HUES6 (cell line): ENCODE results near the gene DERL2.

Experiments used
- H3K27ac ChIP-seq: 2 replicates; pipeline ENCODE4 v1.7.0; 2013; ENCODE audit warnings: low read depth, mild to moderate bottlenecking, low read length, inconsistent platforms
- H3K27me3 ChIP-seq: 2 replicates; pipeline ENCODE4 v1.6.1; 2013; ENCODE audit warnings: low read length; ENCODE audit not compliant: control insufficient read depth, insufficient read depth
- H3K36me3 ChIP-seq: 2 replicates; pipeline ENCODE4 v1.6.1; 2013; ENCODE audit warnings: low read length; ENCODE audit not compliant: control insufficient read depth, insufficient read depth
- H3K4me1 ChIP-seq: 2 replicates; pipeline ENCODE4 v1.6.1; 2013; ENCODE audit warnings: low read length; ENCODE audit not compliant: control insufficient read depth, insufficient read depth
- H3K4me3 ChIP-seq: 2 replicates; pipeline ENCODE4 v1.5.1; 2013; ENCODE audit warnings: low read depth, low read length
- H3K9ac ChIP-seq: one replicate; pipeline ENCODE4 v1.6.1; 2013; ENCODE audit warnings: mild to moderate bottlenecking, low read length
- H3K9me3 ChIP-seq: 2 replicates; pipeline ENCODE4 v1.6.1; 2013; ENCODE audit warnings: low read depth, low read length; ENCODE audit not compliant: control insufficient read depth, insufficient read depth

Gene DERL2

DNA sequence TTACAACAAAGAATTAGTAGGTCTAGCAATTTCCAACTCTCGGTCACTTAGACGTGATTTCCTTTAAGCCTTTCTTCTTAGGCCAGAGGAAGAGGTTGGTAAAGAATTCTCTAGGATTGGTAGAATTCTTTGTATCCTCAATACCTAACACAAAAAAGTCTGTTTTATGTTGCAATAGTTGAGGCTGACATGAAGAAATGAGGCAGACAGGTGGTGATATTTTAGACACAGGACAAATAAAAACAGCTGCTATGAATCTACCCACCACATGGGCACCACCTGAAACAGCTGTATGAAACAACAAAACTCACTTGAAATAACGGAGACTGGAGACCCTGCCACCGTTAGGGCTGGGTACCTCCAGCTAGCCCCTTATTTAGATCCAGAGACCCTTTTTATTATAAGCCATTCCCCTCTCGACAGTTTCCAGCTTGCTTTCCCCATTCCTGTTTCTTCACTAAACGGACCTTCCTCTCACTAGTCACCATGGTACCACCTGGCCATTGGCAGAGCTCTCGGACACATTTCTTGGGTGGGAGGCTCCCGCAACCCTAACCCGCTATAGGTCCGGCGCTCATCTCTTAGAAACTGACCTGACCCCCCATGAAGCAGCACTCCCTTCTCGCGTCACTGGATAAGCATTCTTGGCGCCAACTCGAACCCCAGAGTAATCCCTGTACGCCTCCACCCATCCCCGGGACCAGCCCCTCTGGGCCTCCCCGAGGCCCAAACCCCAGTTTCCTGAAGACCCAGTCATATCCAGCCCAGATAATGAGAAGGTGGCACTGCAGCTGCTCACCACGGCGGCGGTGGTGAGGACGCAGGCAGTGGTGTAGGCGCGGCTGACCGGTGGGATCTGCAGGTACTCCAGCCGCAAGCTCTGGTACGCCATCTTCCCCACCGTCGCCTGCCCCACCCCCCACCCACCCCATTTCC is at the start of gene DERL2:
DERL2 (minus strand) TSS at position 909 of the 936 bp plus-strand sequence; CDS start at position 892, 17 bp downstream.
- H3K9me3 ChIP-seq: no peaks in the 10 kb centered on the region
- H3K4me3 ChIP-seq: peak within 1 kb of the TSS; percentile 100
- no peaks in the 10 kb centered on the region; the same call in 1 of the 2 replicates for H3K4me1 ChIP-seq
- H3K27me3 ChIP-seq: no peaks in the 10 kb centered on the region
- H3K36me3 ChIP-seq: peaks cover 65% of the 10 kb centered on the region
- H3K9ac ChIP-seq: peak within 1 kb of the TSS; percentile 100
- peak within 1 kb of the TSS; percentile 98 for H3K27ac ChIP-seq

DNA sequence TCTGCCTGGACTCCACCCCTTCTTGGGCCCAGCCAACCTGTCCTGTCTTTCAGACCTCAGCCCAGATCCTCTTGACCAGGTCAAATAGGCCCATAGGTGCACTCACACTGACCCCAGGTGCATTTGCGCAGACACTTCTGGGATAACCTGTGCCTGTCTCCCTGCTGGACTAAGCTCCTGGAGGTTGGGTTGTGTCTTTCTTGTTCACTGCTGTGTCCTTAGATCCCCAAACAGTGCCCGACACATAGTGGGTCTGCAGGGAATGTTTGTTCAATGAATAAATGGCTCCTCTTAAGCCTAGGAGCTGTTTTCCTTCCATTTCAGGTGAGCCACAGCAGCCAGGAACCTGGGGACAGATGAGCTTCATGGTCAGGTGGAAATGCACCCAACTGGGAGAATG is 49.5 kb upstream of the DERL2 start:
- no peaks in the 10 kb centered on the region for H3K36me3 ChIP-seq
- H3K9me3 ChIP-seq: no peaks in the 10 kb centered on the region
- H3K27me3 ChIP-seq: no peaks in the 10 kb centered on the region; the same call in 1 of the 2 replicates
- H3K4me1 ChIP-seq: no peaks in the 10 kb centered on the region
- no peak overlapping the region for H3K4me3 ChIP-seq
- no peak overlapping the region for H3K9ac ChIP-seq
- no peak overlapping the region for H3K27ac ChIP-seq

DNA sequence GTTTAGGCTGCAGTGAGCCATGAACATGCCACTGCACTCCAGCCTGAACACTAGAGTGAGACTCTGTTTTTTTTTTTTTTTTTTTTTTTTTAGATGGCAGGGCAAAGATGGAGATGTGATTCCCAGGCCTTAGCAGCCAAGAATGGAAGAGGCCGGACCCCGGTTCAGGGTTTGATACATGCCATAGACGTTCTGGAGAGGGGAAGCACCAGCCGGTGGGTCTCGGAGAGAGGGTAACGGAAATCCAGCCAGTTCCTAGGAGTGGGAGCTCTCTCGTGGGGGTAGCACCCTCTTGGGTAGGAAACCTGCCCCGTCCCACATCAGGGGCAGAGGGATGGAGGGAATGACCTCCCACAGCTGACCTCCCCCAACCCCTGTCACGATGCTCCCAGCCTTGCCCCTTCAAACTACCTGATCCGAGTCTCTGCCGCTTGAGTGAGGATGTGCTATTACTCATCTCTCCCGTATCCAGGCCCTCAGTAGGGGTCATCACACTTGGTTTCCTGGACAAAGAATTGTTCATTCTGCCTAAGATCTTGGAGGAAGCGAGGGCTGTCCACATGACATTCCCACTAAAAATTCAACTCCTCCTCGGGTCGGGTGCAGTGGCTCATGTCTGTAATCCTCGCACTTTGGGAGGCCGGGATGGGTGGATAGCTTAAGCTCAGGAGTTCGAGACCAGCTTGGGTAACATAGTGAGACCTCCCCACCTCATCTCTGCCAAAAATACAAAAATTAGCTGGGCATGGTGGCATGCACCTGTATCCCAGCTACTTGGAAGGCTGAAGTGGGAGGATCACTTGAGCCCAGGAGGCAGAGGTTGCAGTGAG is 47.7 kb upstream of the DERL2 start:
- Histone ChIP-seq H3K4me3 (no peak overlapping the region), H3K36me3 (no peaks in the 10 kb centered on the region), H3K4me1 (no peaks in the 10 kb centered on the region), H3K27me3 (no peaks in the 10 kb centered on the region; the same call in 1 of the 2 replicates), H3K9ac (no peak overlapping the region), H3K9me3 (no peaks in the 10 kb centered on the region), H3K27ac (no peak overlapping the region)

DNA sequence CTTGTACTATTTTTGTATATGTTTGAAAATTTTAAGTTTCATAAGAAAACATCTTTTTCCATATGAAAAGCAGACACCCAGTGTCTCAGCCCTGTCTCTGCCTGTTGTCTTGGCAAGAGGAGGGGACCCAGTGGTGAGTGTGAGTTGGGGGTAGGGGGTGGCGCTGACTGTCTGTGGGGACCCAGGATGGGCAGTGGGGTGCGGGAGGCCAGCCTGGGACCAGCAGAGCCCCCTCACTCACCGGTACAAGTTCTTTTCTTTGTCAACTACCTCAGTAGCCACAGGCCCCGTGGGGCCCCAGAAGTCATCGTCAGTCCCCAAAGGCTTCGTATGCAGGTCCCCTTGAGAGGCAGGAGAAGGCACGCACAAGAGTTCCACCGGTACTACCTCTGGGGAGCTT is 46.6 kb upstream of the DERL2 start:
- Histone ChIP-seq H3K27ac (no peak overlapping the region), H3K9me3 (no peaks in the 10 kb centered on the region), H3K9ac (no peak overlapping the region), H3K4me1 (no peaks in the 10 kb centered on the region), H3K4me3 (no peak overlapping the region), H3K36me3 (no peaks in the 10 kb centered on the region), H3K27me3 (no peaks in the 10 kb centered on the region; the same call in 1 of the 2 replicates)

DNA sequence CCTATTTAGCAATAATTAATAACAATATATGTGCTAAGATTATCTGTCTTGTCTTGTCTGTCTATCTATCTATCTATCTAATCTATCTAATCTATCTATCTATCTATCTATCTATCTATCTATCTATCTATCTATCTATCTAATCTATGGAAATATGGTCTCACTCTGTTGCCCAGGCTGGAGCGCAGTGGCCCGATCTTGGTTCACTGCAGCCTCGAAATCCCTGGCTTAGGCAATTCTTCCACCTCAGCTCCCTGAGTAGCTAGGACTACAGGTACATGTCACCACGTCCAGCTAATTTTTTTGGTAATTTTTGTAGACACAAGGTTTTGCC is 45.1 kb upstream of the DERL2 start:
- Histone ChIP-seq H3K9me3 (no peaks in the 10 kb centered on the region), H3K36me3 (no peaks in the 10 kb centered on the region), H3K27me3 (no peaks in the 10 kb centered on the region; the same call in 1 of the 2 replicates)

DNA sequence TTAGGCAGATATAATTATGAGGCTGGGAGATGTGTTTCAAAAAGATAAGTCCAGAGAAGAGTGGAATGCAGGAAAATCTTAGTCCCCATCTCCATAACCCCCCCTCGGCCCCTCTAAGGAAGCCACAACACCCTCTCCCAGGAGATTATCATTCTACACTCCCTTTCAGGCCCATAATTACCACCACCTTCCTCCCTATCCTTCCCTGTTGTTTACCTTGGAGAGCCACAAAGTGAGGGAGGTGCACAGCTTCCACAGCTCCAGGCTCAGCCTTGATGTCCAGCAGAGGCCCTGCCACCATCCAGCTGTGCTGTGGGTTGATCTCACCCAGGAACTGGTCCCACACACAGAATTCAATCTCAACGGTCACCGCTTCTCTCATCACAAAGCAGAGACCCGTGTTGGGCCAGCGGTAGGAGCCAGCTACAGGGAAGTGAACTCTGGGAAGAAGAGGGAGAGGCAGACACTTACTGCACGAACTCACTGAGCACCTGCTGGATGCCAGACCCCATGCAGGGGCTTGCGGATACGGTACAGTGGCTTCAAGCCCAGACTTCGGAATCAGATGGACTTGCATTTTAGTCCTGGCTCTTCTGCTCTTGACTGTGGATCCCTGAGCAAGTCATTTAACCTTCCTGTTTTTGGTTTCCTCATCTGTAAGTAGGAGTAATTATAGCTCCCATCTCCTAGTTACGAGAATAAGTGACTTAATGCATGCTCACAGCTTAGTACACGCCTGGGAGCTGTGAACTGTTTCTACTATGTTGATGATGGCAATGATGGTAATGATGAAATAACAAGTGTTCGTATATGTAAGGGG is 44.5 kb upstream of the DERL2 start:
- H3K4me1 ChIP-seq: no peaks in the 10 kb centered on the region; the same call in 1 of the 2 replicates

More for the DNA sequence above, 45.1 kb upstream of the DERL2 start:
- Histone ChIP-seq H3K4me1 (no peaks in the 10 kb centered on the region; the same call in 1 of the 2 replicates), H3K9ac (no peak overlapping the region), H3K27ac (no peak overlapping the region), H3K4me3 (no peak overlapping the region)

DNA sequence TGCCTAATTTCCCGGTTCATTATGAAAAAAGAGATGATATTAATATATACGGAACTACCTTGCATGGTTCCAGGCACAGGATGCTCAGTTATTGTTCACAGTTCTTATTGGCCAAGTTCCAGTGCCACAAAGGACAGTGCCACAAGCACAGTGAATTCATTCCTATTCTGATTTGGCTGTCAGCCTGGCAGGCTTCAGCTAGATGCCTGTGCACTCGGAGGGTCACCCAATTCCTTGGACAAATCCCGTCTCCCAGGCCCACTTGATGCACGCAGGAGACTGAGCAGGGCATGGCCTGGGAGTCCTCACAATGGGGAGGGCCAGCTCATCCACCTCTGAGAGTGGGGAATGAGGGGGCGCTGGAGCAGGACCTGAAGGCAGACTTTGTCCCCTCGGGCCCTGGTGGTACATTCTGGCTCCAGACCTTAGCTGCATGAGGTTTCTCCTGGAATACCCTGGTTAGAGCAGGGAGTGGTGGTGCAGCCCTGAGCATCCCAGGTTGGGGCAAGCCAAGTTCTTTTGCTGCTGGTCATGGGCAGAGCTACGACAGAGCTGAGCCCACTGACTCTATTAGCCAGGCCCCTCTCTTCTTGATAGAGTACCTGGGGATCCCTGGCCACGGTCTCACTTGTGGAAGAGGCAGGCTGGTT is 41.7 kb upstream of the DERL2 start:
- Histone ChIP-seq H3K27me3 (no peaks in the 10 kb centered on the region), H3K9ac (no peak overlapping the region), H3K36me3 (no peaks in the 10 kb centered on the region), H3K9me3 (no peaks in the 10 kb centered on the region), H3K4me3 (no peak overlapping the region), H3K4me1 (no peaks in the 10 kb centered on the region; the same call in 1 of the 2 replicates), H3K27ac (no peak overlapping the region)

More for the DNA sequence above, 44.5 kb upstream of the DERL2 start:
- no peak overlapping the region for H3K4me3 ChIP-seq
- H3K36me3 ChIP-seq: no peaks in the 10 kb centered on the region
- no peak overlapping the region for H3K27ac ChIP-seq
- H3K27me3 ChIP-seq: no peaks in the 10 kb centered on the region; the same call in 1 of the 2 replicates
- H3K9me3 ChIP-seq: no peaks in the 10 kb centered on the region
- H3K9ac ChIP-seq: no peak overlapping the region

DNA sequence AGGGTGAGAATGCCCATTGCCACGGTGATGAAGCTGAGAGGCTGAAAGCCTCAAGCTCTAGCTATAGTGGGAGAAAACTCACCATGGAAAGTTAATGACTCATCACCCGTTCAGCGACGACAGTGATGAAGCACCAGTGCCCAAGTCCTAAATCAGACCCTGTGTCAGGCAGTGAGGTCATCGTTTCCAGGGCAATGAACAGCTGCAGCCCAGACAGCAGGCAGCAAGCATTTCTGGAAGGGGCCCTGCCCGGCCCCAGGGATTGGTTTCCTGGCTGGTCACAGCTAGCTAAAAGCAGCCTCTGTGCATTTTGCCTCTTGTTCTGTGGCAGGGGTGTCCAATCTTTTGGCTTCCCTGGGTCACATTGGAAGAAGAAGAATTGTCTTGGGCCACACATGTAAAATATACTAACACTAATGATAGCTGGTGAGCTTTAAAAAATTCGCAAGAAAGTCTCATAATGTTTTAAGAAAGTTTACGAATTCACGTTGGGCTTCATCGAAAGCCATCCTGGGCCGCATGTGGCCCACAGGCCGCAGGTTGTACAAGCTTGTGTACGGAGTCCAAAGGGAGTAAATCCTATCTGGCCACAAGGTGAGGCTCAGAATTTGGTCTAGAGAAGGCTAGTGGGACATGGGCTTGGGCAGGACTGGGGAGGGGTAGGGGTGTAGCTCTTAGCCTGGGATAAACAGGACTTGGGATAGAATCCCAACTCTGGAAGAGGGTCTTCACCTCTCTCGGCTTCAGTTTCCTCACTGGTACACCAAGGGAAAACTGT is 41.0 kb upstream of the DERL2 start:
- Histone ChIP-seq H3K27me3 (no peaks in the 10 kb centered on the region), H3K4me3 (no peak overlapping the region), H3K9me3 (no peaks in the 10 kb centered on the region), H3K27ac (no peak overlapping the region), H3K4me1 (no peaks in the 10 kb centered on the region; the same call in 1 of the 2 replicates), H3K9ac (no peak overlapping the region), H3K36me3 (no peaks in the 10 kb centered on the region)

DNA sequence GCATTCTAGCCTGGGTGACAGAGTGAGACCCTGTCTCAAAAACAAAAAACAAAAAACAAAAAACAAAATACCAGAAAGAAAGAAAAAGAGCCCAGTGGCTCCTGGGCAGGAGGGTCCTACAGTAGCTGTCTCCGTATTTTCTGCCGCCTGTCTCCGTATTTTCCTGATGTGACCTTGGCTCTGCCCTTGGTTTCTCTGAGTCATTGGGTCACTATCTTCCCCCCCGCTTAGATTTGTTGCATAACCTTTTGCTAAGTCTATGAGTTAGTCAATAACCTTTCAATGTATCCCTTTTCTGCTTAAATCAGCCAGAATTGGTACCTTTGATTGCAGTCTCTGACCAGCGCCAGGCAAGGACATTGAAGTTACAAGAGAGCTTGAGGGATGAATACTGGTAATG is 37.3 kb upstream of the DERL2 start:
- Histone ChIP-seq H3K27ac (no peak overlapping the region), H3K36me3 (no peaks in the 10 kb centered on the region), H3K9ac (no peak overlapping the region), H3K27me3 (no peaks in the 10 kb centered on the region), H3K4me1 (no peaks in the 10 kb centered on the region; the same call in 1 of the 2 replicates), H3K4me3 (no peak overlapping the region), H3K9me3 (no peaks in the 10 kb centered on the region)
